Stimulated activated CD8-positive, alpha-beta memory T cell treated with anti-CD3 and anti-CD28 coated beads, Interleukin-15, amount 100 ng/mL, for 48 hours (primary cell): ENCODE measurements around the gene RAB33B.
"Not testable (repeated sequence)": the region's sequence is repeated elsewhere in the genome, so short reads cannot be mapped to it uniquely, and the experiment has no call there.

Experiments
- DNase-seq, 2 donors: peaks; one replicate each; pipeline ENCODE4 v3.0.0-alpha.2; 2020; ENCODE audit warnings: low read depth in 2 of 2

RAB33B gene

GRCh38 chr4:139454111-139455045 lies at the start of gene RAB33B:
RAB33B (plus strand) TSS chr4:139454121; CDS start chr4:139454196, 75 bp downstream.
- DNase-seq = no peak

GRCh38 chr4:139410312-139410711 lies 43.6 kb upstream of the RAB33B start:
- no peak for DNase-seq

GRCh38 chr4:139414671-139415210 lies 39.2 kb upstream of the RAB33B start:
- not testable (repeated sequence) for DNase-seq

GRCh38 chr4:139416073-139416673 lies 37.7 kb upstream of the RAB33B start:
- DNase-seq = no peak

- DNase-seq = no peak
Observed at GRCh38 chr4:139419388-139419914, 34.5 kb upstream of the RAB33B start.

GRCh38 chr4:139420652-139421051 lies 33.3 kb upstream of the RAB33B start:
- DNase-seq = no peak

GRCh38 chr4:139436122-139436521 lies 17.8 kb upstream of the RAB33B start:
- no peak for DNase-seq

- DNase-seq = no peak
Observed at GRCh38 chr4:139438141-139438540, 15.8 kb upstream of the RAB33B start.

GRCh38 chr4:139441029-139441428 lies 12.9 kb upstream of the RAB33B start:
- DNase-seq = no peak

GRCh38 chr4:139443661-139444060 lies 10.3 kb upstream of the RAB33B start:
- no peak for DNase-seq

GRCh38 chr4:139444881-139445280 lies 9.0 kb upstream of the RAB33B start:
- DNase-seq = not testable (repeated sequence)

- not testable (repeated sequence) for DNase-seq
Observed at GRCh38 chr4:139447078-139447477, 6.8 kb upstream of the RAB33B start.

GRCh38 chr4:139450586-139450985 lies 3.3 kb upstream of the RAB33B start:
- no peak for DNase-seq

- no peak for DNase-seq
Observed at GRCh38 chr4:139451997-139452396, 1.9 kb upstream of the RAB33B start.

GRCh38 chr4:139453041-139453370 lies 915 bp upstream of the RAB33B start:
- no peak for DNase-seq

GRCh38 chr4:139453371-139454110 lies 380 bp upstream of the RAB33B start:
- DNase-seq = peak; percentile 93 to 95

- DNase-seq = no peak
Observed at GRCh38 chr4:139455126-139455538, 1.2 kb downstream of the RAB33B start.

GRCh38 chr4:139457318-139457717 lies 3.4 kb downstream of the RAB33B start:
- DNase-seq = no peak

- DNase-seq = no peak
Observed at GRCh38 chr4:139458543-139458942, 4.6 kb downstream of the RAB33B start.

GRCh38 chr4:139458999-139459398 lies 5.1 kb downstream of the RAB33B start:
- no peak for DNase-seq

GRCh38 chr4:139460565-139460964 lies 6.6 kb downstream of the RAB33B start:
- DNase-seq = no peak
